Memory B cell (primary cell): ENCODE results near the gene LHFPL4.
"Not testable (repeated sequence)": the region's sequence is repeated elsewhere in the genome, so short reads cannot be mapped to it uniquely, and the experiment has no call there.

Experiments
- ATAC-seq: fragments of 150-1000 bp; cut with Tn5 transposase; 2 replicates; pipeline ENCODE4 v1.10.0; 2021; ENCODE audit warnings: low read depth, mild to moderate bottlenecking, moderate library complexity
- DNase-seq, 2 donors: peaks; one replicate each; pipeline ENCODE4 v3.0.0; 2022; ENCODE audit warnings: low spot score in 2 of 2
- H3K27ac Mint-ChIP-seq: one replicate; pipeline ENCODE4 v1.8.0; 2022; ENCODE audit warnings: mild to moderate bottlenecking, moderate library complexity, mixed read lengths
- H3K27me3 Mint-ChIP-seq: one replicate; pipeline ENCODE4 v1.8.0; 2022; ENCODE audit warnings: mixed read lengths
- H3K36me3 Mint-ChIP-seq: one replicate; pipeline ENCODE4 v1.8.0; 2022; ENCODE audit warnings: mild to moderate bottlenecking, mixed read lengths
- H3K4me1 Mint-ChIP-seq: one replicate; pipeline ENCODE4 v1.8.0; 2022; ENCODE audit warnings: mixed read lengths
- H3K4me3 Mint-ChIP-seq: one replicate; pipeline ENCODE4 v1.8.0; 2022; ENCODE audit warnings: mild to moderate bottlenecking, moderate library complexity, mixed read lengths
- H3K9me3 Mint-ChIP-seq: one replicate; pipeline ENCODE4 v1.8.0; 2022; ENCODE audit warnings: mixed read lengths

Gene LHFPL4

GRCh38 chr3:9563851-9564250 lies 10.2 kb upstream of the LHFPL4 start:
- peaks cover 10% of the 10 kb centered on the region for H3K9me3 Mint-ChIP-seq
- ATAC-seq (no peak), DNase-seq (no peak)
- peaks cover 7% of the 10 kb centered on the region for H3K27me3 Mint-ChIP-seq
- H3K4me1 Mint-ChIP-seq: no peaks in the 10 kb centered on the region
- no peaks in the 10 kb centered on the region for H3K36me3 Mint-ChIP-seq
- no peak overlapping the region for H3K27ac Mint-ChIP-seq
- H3K4me3 Mint-ChIP-seq: no peak overlapping the region

- not testable (repeated sequence) for H3K36me3 Mint-ChIP-seq, H3K4me1 Mint-ChIP-seq, DNase-seq, ATAC-seq, H3K27ac Mint-ChIP-seq, H3K9me3 Mint-ChIP-seq, H3K4me3 Mint-ChIP-seq
- H3K27me3 Mint-ChIP-seq: peaks cover 12% of the 10 kb centered on the region
These were observed 6.4 kb upstream of the LHFPL4 start for GRCh38 chr3:9560056-9560455.

- Mint-ChIP-seq H3K36me3 (peaks cover 2% of the 10 kb centered on the region), H3K9me3 (peaks cover 1% of the 10 kb centered on the region), H3K27me3 (peaks cover 25% of the 10 kb centered on the region), H3K4me1 (peaks cover 5% of the 10 kb centered on the region), H3K27ac (no peak overlapping the region), H3K4me3 (no peak overlapping the region)
- ATAC-seq (no peak), DNase-seq (no peak)
These were observed 409 bp upstream of the LHFPL4 start for GRCh38 chr3:9553948-9554513.

GRCh38 chr3:9552252-9552999 lies 1.2 kb downstream of the LHFPL4 start:
- H3K4me1 Mint-ChIP-seq: peaks cover 5% of the 10 kb centered on the region
- peaks cover 2% of the 10 kb centered on the region for H3K36me3 Mint-ChIP-seq
- H3K4me3 Mint-ChIP-seq: peak overlapping the region; percentile 46
- peaks cover 28% of the 10 kb centered on the region for H3K27me3 Mint-ChIP-seq
- ATAC-seq (no peak), DNase-seq (no peak)
- peak overlapping the region; percentile 33 for H3K27ac Mint-ChIP-seq
- no peaks in the 10 kb centered on the region for H3K9me3 Mint-ChIP-seq

- peaks cover 2% of the 10 kb centered on the region for H3K36me3 Mint-ChIP-seq
These were observed 2.6 kb downstream of the LHFPL4 start for GRCh38 chr3:9550999-9551398.

GRCh38 chr3:9549600-9549999 lies 4.0 kb downstream of the LHFPL4 start:
- ATAC-seq (no peak), DNase-seq (no peak)
- peaks cover 32% of the 10 kb centered on the region for H3K27me3 Mint-ChIP-seq
- H3K4me3 Mint-ChIP-seq: no peak overlapping the region
- H3K36me3 Mint-ChIP-seq: peaks cover 4% of the 10 kb centered on the region
- no peak overlapping the region for H3K27ac Mint-ChIP-seq
- peaks cover 5% of the 10 kb centered on the region for H3K4me1 Mint-ChIP-seq
- no peaks in the 10 kb centered on the region for H3K9me3 Mint-ChIP-seq

More at GRCh38 chr3:9550999-9551398, 2.6 kb downstream of the LHFPL4 start:
- no peaks in the 10 kb centered on the region for H3K9me3 Mint-ChIP-seq
- no peak overlapping the region for H3K4me3 Mint-ChIP-seq
- peaks cover 31% of the 10 kb centered on the region for H3K27me3 Mint-ChIP-seq
- ATAC-seq (no peak), DNase-seq (no peak)
- H3K27ac Mint-ChIP-seq: no peak overlapping the region
- H3K4me1 Mint-ChIP-seq: peaks cover 5% of the 10 kb centered on the region

- DNase-seq (no peak), ATAC-seq (no peak)
- no peaks in the 10 kb centered on the region for H3K9me3 Mint-ChIP-seq
- H3K27ac Mint-ChIP-seq: no peak overlapping the region
- H3K4me1 Mint-ChIP-seq: peaks cover 5% of the 10 kb centered on the region
- H3K36me3 Mint-ChIP-seq: peaks cover 4% of the 10 kb centered on the region
- H3K4me3 Mint-ChIP-seq: no peak overlapping the region
- H3K27me3 Mint-ChIP-seq: peaks cover 33% of the 10 kb centered on the region
These were observed 4.6 kb downstream of the LHFPL4 start for GRCh38 chr3:9548991-9549390.

GRCh38 chr3:9542182-9542581 lies 11.4 kb downstream of the LHFPL4 start:
- DNase-seq: no peak
- no peak overlapping the region for H3K27ac Mint-ChIP-seq
- H3K9me3 Mint-ChIP-seq: no peaks in the 10 kb centered on the region
- H3K4me3 Mint-ChIP-seq: no peak overlapping the region
- H3K27me3 Mint-ChIP-seq: peaks cover 12% of the 10 kb centered on the region
- ATAC-seq: no peak
- H3K36me3 Mint-ChIP-seq: peaks cover 2% of the 10 kb centered on the region
- no peaks in the 10 kb centered on the region for H3K4me1 Mint-ChIP-seq

GRCh38 chr3:9536212-9536611 lies 17.4 kb downstream of the LHFPL4 start:
- no peak overlapping the region for H3K27ac Mint-ChIP-seq
- no peaks in the 10 kb centered on the region for H3K4me1 Mint-ChIP-seq
- no peak overlapping the region for H3K4me3 Mint-ChIP-seq
- H3K36me3 Mint-ChIP-seq: no peaks in the 10 kb centered on the region
- peaks cover 4% of the 10 kb centered on the region for H3K27me3 Mint-ChIP-seq
- H3K9me3 Mint-ChIP-seq: no peaks in the 10 kb centered on the region
- DNase-seq (no peak), ATAC-seq (no peak)

- H3K27me3 Mint-ChIP-seq: peaks cover 9% of the 10 kb centered on the region
- no peaks in the 10 kb centered on the region for H3K4me1 Mint-ChIP-seq
- DNase-seq (no peak), ATAC-seq (no peak)
- H3K36me3 Mint-ChIP-seq: no peaks in the 10 kb centered on the region
- no peak overlapping the region for H3K4me3 Mint-ChIP-seq
- no peaks in the 10 kb centered on the region for H3K9me3 Mint-ChIP-seq
- no peak overlapping the region for H3K27ac Mint-ChIP-seq
These were observed 19.2 kb downstream of the LHFPL4 start for GRCh38 chr3:9534429-9534828.

- no peaks in the 10 kb centered on the region for H3K4me1 Mint-ChIP-seq
- H3K9me3 Mint-ChIP-seq: peaks cover 6% of the 10 kb centered on the region
- no peaks in the 10 kb centered on the region for H3K36me3 Mint-ChIP-seq
- H3K4me3 Mint-ChIP-seq: no peak overlapping the region
- no peak for ATAC-seq
- DNase-seq: no peak
- H3K27ac Mint-ChIP-seq: no peak overlapping the region
- peaks cover 22% of the 10 kb centered on the region for H3K27me3 Mint-ChIP-seq
These were observed 28.5 kb downstream of the LHFPL4 start for GRCh38 chr3:9525078-9525477.

GRCh38 chr3:9514956-9515355 lies 38.7 kb downstream of the LHFPL4 start:
- no peak for DNase-seq
- no peak overlapping the region for H3K27ac Mint-ChIP-seq
- no peaks in the 10 kb centered on the region for H3K9me3 Mint-ChIP-seq
- no peaks in the 10 kb centered on the region for H3K4me1 Mint-ChIP-seq
- peaks cover 2% of the 10 kb centered on the region for H3K27me3 Mint-ChIP-seq
- ATAC-seq: no peak
- H3K36me3 Mint-ChIP-seq: no peaks in the 10 kb centered on the region
- H3K4me3 Mint-ChIP-seq: no peak overlapping the region

- ATAC-seq: no peak
- Mint-ChIP-seq H3K27ac (no peak overlapping the region), H3K4me1 (peaks cover under 1% of the 10 kb centered on the region), H3K36me3 (no peaks in the 10 kb centered on the region), H3K4me3 (no peak overlapping the region), H3K9me3 (no peaks in the 10 kb centered on the region), H3K27me3 (peaks cover 5% of the 10 kb centered on the region)
- no peak for DNase-seq
These were observed 39.3 kb downstream of the LHFPL4 start for GRCh38 chr3:9514306-9514705.

GRCh38 chr3:9512456-9513045 lies 41.1 kb downstream of the LHFPL4 start:
- no peak for ATAC-seq
- Mint-ChIP-seq H3K27ac (no peak overlapping the region), H3K27me3 (peaks cover 12% of the 10 kb centered on the region), H3K36me3 (no peaks in the 10 kb centered on the region), H3K4me1 (peaks cover 7% of the 10 kb centered on the region), H3K9me3 (no peaks in the 10 kb centered on the region), H3K4me3 (no peak overlapping the region)
- DNase-seq: no peak
